ENCODE results near the gene PTCSC3. TPM values are rescaled to one million over a fixed set of nuclear protein-coding genes. Genes with fewer than 3 reads are reported as not detected.

PTCSC3 gene
- not detected for total RNA-seq

GRCh38 chr14:36176524-36176923, at the start of gene PTCSC3:
Gene PTCSC3, minus strand, starts transcription at chr14:36176722.
- DNase-seq, result no peak

DNA sequence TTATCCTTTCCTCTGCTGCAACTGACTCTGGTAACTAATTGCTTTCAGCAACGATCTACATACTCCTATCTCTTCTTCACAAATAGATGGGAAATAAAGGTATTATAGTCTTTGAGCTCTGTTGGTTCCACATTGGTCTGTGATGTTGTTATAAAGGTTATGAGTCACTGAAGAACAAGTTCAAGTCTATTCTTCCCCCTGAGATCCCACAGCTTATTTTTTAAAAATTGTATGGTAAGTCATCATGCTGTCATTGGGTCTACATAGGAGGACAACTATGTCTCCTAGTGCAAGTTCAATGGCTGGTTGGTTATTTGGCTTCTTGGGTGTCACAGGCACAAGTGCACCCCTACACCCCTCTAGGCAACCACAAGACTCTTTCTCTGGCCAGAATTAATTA, 49.6 kb upstream of the PTCSC3 start:
- no peak for DNase-seq

DNA sequence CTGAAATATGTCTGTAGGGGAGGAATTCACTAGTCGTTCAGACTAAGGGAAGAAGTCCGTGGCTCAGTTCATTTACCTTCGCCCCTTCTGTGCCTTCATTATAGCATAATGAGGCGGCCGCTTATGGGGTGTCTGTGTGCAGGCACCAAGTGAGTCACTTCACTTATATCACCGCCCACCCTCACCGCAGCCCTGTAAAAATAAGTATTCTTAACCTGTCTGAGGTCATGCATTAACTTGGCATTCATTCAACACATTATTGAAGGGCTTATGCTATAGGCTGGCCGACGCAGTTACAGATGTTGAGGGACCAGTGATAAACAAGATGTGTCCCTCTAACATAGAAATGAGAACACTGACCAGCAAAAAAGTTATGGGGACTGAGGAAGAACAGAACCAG, 47.7 kb upstream of the PTCSC3 start:
- DNase-seq, result no peak

GRCh38 chr14:36223558-36223957, 47.0 kb upstream of the PTCSC3 start:
- no peak for DNase-seq

DNA sequence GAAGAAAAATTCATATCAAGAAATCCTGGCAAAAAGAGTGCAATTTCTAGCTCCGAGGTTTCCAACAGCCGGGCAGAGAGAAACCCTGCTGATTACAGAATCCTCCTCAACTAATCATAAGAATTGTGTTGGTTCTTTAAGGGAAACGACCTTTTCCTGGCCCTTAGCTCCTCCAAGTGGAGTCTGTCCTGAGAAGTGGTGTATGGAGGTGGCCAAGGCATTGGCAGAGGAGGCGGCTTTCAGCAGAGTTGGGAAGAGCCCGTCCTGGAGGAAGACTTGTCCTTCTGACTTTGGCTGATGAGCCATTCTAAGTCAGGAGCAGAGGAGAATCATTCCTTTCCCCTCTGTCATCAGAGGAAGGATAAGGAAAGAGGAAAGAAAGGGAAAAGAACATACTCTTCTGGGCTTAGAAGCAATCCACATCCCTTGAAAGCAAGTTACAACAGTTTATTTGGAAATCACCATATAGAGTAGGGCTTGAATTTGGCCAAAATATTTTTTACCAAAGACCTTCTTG, 46.5 kb upstream of the PTCSC3 start:
- no peak for DNase-seq

DNA sequence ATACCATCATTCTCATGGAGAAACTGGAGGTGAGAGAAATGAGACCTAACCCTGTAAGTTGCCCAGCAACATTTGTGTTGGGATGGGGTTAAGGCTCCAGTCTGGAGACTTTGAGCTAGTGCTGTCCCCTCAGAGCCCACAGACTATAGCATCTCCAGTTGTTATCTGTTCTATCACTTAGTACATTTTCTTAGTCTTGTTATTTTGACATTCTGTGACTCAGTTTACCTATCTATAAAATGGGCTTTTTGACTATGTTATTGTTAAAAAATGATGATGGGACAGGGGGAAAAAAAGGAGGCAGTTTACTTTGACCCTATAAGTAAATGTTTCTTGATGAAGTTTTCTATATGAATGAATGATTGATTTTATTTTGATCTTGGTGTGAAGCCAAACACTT, 45.8 kb upstream of the PTCSC3 start:
- no peak for DNase-seq

GRCh38 chr14:36221112-36221511, 44.6 kb upstream of the PTCSC3 start:
- DNase-seq, result no peak

GRCh38 chr14:36217732-36218131, 41.2 kb upstream of the PTCSC3 start:
- no peak for DNase-seq

DNA sequence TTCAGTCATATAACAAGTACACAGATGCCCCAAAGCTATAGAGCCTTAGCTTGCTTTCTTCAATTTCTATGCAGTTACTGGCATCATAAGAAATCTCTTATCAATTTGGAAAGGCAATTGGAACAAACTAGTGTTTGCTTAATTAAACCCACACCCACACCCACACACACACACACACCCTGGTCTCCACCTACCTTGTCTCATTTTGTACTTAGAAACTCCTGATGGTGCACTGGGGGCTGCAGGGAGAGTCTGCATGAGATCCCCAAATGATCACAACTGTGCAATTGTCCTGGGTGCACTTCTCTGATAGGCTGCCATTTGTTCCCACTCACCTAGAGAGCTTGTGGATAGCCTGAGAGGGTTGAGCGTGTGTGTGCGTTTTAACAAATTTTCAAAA, 40.5 kb upstream of the PTCSC3 start:
- DNase-seq, result no peak

GRCh38 chr14:36215217-36215598, 38.7 kb upstream of the PTCSC3 start:
- no peak for DNase-seq

GRCh38 chr14:36214476-36215216, 38.1 kb upstream of the PTCSC3 start:
- DNase-seq, result no peak

DNA sequence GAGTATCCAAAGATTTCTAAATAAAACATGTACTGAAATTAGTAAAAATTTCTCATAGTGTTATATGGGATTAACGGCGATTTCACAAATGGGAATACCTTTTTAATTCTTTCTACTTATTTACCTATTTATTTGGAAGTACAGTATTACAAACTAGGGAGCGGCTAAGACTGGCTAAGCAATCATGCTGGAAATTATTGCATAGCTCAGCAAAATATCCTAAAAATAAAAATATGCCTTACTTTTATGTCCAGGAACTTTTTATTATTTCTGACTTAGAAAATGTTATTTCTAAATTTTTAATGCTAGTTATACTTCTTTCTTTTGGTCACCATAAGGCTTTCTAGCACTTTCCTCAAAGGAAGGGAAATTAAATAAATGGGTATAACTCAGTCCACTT, 36.5 kb upstream of the PTCSC3 start:
- no peak for DNase-seq

- no peak for DNase-seq
Measured at GRCh38 chr14:36212577-36212976, 36.1 kb upstream of the PTCSC3 start.

GRCh38 chr14:36208690-36209278, 32.3 kb upstream of the PTCSC3 start:
- DNase-seq, result no peak

- DNase-seq, result no peak
Measured at GRCh38 chr14:36207500-36207899, 31.0 kb upstream of the PTCSC3 start.

DNA sequence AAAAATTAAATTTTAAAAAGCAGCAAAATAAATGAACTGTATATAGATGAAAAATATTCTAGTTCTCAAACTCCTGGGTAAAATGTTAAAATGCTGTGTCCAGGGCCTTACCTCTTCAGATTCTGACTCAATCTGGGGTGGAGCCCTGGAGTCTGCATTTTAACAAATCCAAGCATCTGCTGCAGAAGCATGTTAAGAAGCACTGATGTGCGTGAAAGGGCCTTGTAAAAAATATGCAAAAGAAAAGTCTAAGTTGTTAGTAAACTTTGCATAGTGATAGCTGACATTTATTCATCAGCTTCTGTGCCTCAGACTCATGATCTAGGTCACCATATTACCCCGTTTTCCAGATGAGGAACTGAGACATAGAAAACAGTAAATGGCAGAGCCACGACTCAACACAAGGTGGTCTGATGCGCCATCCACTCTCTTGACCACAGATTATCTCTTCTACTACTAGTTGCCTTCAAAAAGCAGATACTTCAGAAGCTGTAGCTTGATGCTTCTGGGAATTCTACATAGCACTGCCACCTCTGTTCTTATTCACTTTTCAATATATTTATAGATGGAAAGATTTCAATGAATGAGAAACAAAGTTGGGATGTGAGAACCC, 28.0 kb upstream of the PTCSC3 start:
- no peak for DNase-seq

DNA sequence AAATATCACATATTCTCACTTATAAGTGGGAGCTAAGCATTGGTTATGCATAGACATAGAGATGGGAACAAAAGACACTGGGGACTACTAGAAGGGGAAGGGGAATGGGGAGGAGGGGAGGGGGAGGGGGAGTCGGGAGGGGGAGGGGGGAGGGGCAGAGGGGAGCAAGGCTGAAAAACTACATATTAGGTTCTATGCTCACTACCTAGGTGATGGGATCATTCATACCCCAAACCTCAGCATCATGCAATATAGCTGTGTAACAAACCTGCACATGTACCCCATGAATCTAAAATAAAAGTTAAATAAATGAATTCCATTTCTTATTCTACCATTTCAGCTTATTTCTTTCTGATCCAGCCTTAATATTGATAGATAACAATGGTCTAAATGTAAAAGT, 21.9 kb upstream of the PTCSC3 start:
- no peak for DNase-seq

GRCh38 chr14:36194663-36195062, 18.1 kb upstream of the PTCSC3 start:
- DNase-seq, result no peak

GRCh38 chr14:36192530-36192929, 16.0 kb upstream of the PTCSC3 start:
- DNase-seq, result no peak

- no peak for DNase-seq
Measured at GRCh38 chr14:36183402-36183801, 6.9 kb upstream of the PTCSC3 start.

- DNase-seq, result no peak
Measured at GRCh38 chr14:36181417-36181816, 4.9 kb upstream of the PTCSC3 start.

- DNase-seq, result no peak
Measured at GRCh38 chr14:36177489-36177888, 967 bp upstream of the PTCSC3 start.

DNA sequence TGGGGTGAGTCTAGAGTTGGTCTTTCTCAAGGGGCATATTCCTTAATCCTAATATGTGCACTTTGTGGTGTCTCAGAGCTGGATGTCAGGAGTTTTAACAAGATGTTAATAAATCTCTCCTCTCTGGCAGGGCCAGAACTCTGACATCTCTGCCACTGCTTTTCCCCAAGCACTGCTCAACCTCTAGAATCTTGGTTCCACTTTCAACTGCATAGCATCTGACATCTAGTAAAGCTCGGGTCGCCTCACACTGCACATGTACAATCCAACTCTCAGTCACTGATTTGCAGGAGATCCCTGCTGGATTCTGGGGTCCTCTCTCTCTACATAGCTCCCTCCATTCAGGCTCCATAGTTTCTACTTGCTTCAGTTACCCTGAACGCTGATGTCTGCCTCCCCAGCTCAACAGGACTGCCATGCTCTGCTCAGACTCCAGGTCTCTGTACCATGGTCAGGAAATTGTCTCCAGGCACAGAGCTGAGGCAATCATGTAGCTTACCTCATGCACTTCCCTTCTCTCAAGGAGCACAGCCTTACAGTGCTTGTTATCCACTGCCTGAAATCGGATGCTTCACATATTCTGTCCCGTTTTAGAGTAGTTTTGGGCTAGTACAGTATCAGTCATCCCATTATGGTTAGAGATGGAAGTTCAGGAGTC, 1.6 kb downstream of the PTCSC3 start:
- DNase-seq, result no peak

GRCh38 chr14:36173161-36173560, 3.4 kb downstream of the PTCSC3 start:
- DNase-seq, result no peak
